Measurements from ENCODE around the gene CARS2. TPM values are rescaled to one million over a fixed set of nuclear protein-coding genes. Genes with fewer than 3 reads are reported as not detected.

The CARS2 gene
- total RNA-seq, 1 experiment from 2014 or later: 41.9 TPM

DNA sequence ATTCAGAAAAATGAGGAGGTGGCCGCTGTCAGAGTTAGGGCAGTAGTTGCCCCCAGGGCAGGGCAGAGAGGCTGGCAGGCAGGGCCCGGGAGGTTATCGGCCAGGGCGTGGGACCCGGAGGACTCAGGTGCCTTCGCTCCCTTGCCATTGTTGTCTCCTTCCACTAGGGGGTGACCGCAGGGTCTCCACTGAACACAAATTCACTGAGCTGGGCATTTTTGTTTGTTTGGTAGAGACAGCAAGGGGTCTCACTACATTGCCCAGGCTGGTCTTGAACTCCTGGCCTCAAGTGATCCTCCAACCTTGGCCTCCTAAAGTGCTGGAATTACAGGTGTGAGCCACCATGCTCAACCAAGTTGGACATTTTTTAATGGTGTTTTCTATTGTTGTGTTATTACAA is 25.1 kb downstream of the CARS2 start:
- peaks cover 32 to 69% (median 57%) of the 10 kb centered on the region in 3 experiments; a peak in 6 of 7 replicates for H3K36me3 Mint-ChIP-seq (ENCODE audit: insufficient read depth in 1 of 3, low read depth in 3 of 3)
- no peaks in the 10 kb centered on the region for H3K27me3 ChIP-seq (ENCODE audit: insufficient read depth, low read length)

More for the DNA sequence above, 25.1 kb downstream of the CARS2 start:
- Histone ChIP-seq H3K9me3 (ENCODE audit: control insufficient read depth, low read depth, low read length) (no peaks in the 10 kb centered on the region), H2AK5ac (ENCODE audit: insufficient read length, low read length) (no peak overlapping the region), H4K8ac (replicated peaks; ENCODE audit: insufficient read length, low read depth, low read length) (no peak overlapping the region), H3K79me1 (ENCODE audit: insufficient read depth, low read depth, low read length, poor library complexity, severe bottlenecking) (no peaks in the 10 kb centered on the region), H4K20me1 (ENCODE audit: control insufficient read depth, insufficient read depth, insufficient read length) (no peaks in the 10 kb centered on the region), H2BK120ac (ENCODE audit: low read depth, low read length, poor library complexity, severe bottlenecking) (no peak overlapping the region), H3K4ac (ENCODE audit: low read depth, low read length) (no peak overlapping the region), H3K4me2 (ENCODE audit: insufficient read depth, insufficient read length, low read length) (no peak overlapping the region), H3T11ph (ENCODE audit: low read length) (no peak overlapping the region), H4K91ac (ENCODE audit: insufficient read length, low read depth, low read length) (no peak overlapping the region), H3K23me2 (ENCODE audit: insufficient read length, low read depth, low read length, poor library complexity, severe bottlenecking) (no peaks in the 10 kb centered on the region), H3K9ac (ENCODE audit: extremely low read depth, insufficient read length, low read length) (no peak overlapping the region), H2BK15ac (ENCODE audit: low read depth, low read length) (no peak overlapping the region), H3K23ac (ENCODE audit: insufficient read length, low read depth, low read length) (no peak overlapping the region), H3K27ac (ENCODE audit: insufficient read length, low read depth, low read length) (no peak overlapping the region), H3K56ac (ENCODE audit: insufficient read length, low read depth, low read length) (no peak overlapping the region), H4K5ac (ENCODE audit: insufficient read length, low read depth, low read length) (no peak overlapping the region), H3K18ac (ENCODE audit: insufficient read length, low read depth, low read length) (no peak overlapping the region), H3K14ac (ENCODE audit: insufficient read depth, low read length) (no peak overlapping the region), H2BK12ac (ENCODE audit: insufficient read length, low read depth, low read length) (no peak overlapping the region), H2BK20ac (ENCODE audit: low read depth, low read length, poor library complexity, severe bottlenecking) (no peak overlapping the region), H3K79me2 (ENCODE audit: insufficient read depth, low read length) (no peaks in the 10 kb centered on the region), H2AFZ (ENCODE audit: low read length) (no peak overlapping the region), H3K4me1 (ENCODE audit: insufficient read depth, low read length) (no peaks in the 10 kb centered on the region), H2BK5ac (ENCODE audit: insufficient read length, low read length) (no peak overlapping the region)
- H3K27me3 Mint-ChIP-seq (ENCODE audit: low read depth): no peaks in the 10 kb centered on the region
- no peaks in the 10 kb centered on the region for H3K9me3 Mint-ChIP-seq
- TF ChIP-seq, protein P1, sequence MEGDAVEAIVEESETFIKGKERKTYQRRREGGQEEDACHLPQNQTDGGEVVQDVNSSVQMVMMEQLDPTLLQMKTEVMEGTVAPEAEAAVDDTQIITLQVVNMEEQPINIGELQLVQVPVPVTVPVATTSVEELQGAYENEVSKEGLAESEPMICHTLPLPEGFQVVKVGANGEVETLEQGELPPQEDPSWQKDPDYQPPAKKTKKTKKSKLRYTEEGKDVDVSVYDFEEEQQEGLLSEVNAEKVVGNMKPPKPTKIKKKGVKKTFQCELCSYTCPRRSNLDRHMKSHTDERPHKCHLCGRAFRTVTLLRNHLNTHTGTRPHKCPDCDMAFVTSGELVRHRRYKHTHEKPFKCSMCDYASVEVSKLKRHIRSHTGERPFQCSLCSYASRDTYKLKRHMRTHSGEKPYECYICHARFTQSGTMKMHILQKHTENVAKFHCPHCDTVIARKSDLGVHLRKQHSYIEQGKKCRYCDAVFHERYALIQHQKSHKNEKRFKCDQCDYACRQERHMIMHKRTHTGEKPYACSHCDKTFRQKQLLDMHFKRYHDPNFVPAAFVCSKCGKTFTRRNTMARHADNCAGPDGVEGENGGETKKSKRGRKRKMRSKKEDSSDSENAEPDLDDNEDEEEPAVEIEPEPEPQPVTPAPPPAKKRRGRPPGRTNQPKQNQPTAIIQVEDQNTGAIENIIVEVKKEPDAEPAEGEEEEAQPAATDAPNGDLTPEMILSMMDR (conservative IDR thresholded peaks at IDR 0.05): peak; percentile 67
- WGBS (ENCODE audit: extremely low coverage, insufficient read length, low lambda C conversion rate): no CpG with 5 or more reads among the region's 7 CpGs
- no peaks in the 10 kb centered on the region for H3K4me1 Mint-ChIP-seq
- no peak overlapping the region for H3K4me3 Mint-ChIP-seq
- DNase-seq: peak; percentile 62
- no peak overlapping the region for H3K27ac Mint-ChIP-seq
